IPS DF 19.7 (cell line): Measurements from ENCODE around the gene TP73.

Experiments
- DNase-seq: peaks from one replicate; pipeline ENCODE4 v3.0.0-alpha.2; 2013; ENCODE audit warnings: low read depth, low spot score

Gene TP73

GRCh38 chr1:3634059-3634800 is 18.1 kb upstream of the TP73 start:
- no peak for DNase-seq

- no peak for DNase-seq
Measured at GRCh38 chr1:3636080-3636479, 16.2 kb upstream of the TP73 start.

- DNase-seq = no peak
Measured at GRCh38 chr1:3636531-3636930, 15.8 kb upstream of the TP73 start.

GRCh38 chr1:3638027-3638426 is 14.3 kb upstream of the TP73 start:
- no peak for DNase-seq

- DNase-seq = no peak
Measured at GRCh38 chr1:3638676-3639075, 13.6 kb upstream of the TP73 start.

GRCh38 chr1:3639397-3639911 is 12.9 kb upstream of the TP73 start:
- no peak for DNase-seq

- DNase-seq = no peak
Measured at GRCh38 chr1:3640121-3640837, 12.0 kb upstream of the TP73 start.

GRCh38 chr1:3641046-3641760 is 11.1 kb upstream of the TP73 start:
- no peak for DNase-seq

- no peak for DNase-seq
Measured at GRCh38 chr1:3641816-3642215, 10.5 kb upstream of the TP73 start.

GRCh38 chr1:3642919-3643675 is 9.2 kb upstream of the TP73 start:
- DNase-seq = no peak

- no peak for DNase-seq
Measured at GRCh38 chr1:3644273-3644672, 8.0 kb upstream of the TP73 start.

GRCh38 chr1:3645247-3645646 is 7.1 kb upstream of the TP73 start:
- no peak for DNase-seq

GRCh38 chr1:3645666-3646355 is 6.5 kb upstream of the TP73 start:
- no peak for DNase-seq

GRCh38 chr1:3646596-3646995 is 5.7 kb upstream of the TP73 start:
- no peak for DNase-seq

GRCh38 chr1:3649342-3650247 is 2.7 kb upstream of the TP73 start, which contains the start of gene WRAP73:
TSS of gene WRAP73 (minus strand) at chr1:3650103. CDS start at chr1:3649999, 104 bp downstream.
- DNase-seq = peak; percentile 82

GRCh38 chr1:3650248-3651025 is 1.9 kb upstream of the TP73 start:
- DNase-seq = no peak

GRCh38 chr1:3651026-3651929 is 1.0 kb upstream of the TP73 start:
- no peak for DNase-seq
